Neural cell (in vitro differentiated cells): Measurements from ENCODE around the gene ZNF428. TPM values are rescaled to one million over a fixed set of nuclear protein-coding genes. Genes with fewer than 3 reads are reported as not detected.

Experiments
- H2AFZ ChIP-seq: fragments of 200-600, 300-800 bp; sonication (generic), shearing (Covaris generic); 2 replicates; pipeline ENCODE4 v1.6.0; 2014; ENCODE audit warnings: low read depth, mild to moderate bottlenecking, antibody characterized with exemption, low read length, moderate library complexity
- H3F3A ChIP-seq: fragments of 200-600 bp; shearing (Covaris generic); 2 replicates; pipeline ENCODE4 v1.6.1; 2016; ENCODE audit warnings: mild to moderate bottlenecking, moderate library complexity, mixed read lengths, antibody characterized with exemption, low read length; ENCODE audit not compliant: insufficient read depth, poor library complexity, severe bottlenecking
- H3K27ac ChIP-seq: fragments of 200-600, 300-800 bp; sonication (generic), shearing (Covaris generic); 2 replicates; pipeline ENCODE4 v1.5.1; 2014; ENCODE audit warnings: mild to moderate bottlenecking, low read length, moderate library complexity
- H3K27me3 ChIP-seq: fragments of 300-800, 200-600 bp; sonication (generic), shearing (Covaris generic); 2 replicates; pipeline ENCODE4 v1.6.0; 2014; ENCODE audit warnings: mild to moderate bottlenecking, low read depth, low read length, moderate library complexity; ENCODE audit not compliant: insufficient read depth
- H3K36me3 ChIP-seq: fragments of 300-800, 200-600 bp; sonication (generic), shearing (Covaris generic); 2 replicates; pipeline ENCODE4 v1.5.1; 2014; ENCODE audit warnings: mild to moderate bottlenecking, antibody characterized with exemption, low read length, moderate library complexity; ENCODE audit not compliant: insufficient read depth
- H3K4me2 ChIP-seq: fragments of 300-800, 200-600 bp; sonication (generic), shearing (Covaris generic); 2 replicates; pipeline ENCODE4 v1.6.0; 2014; ENCODE audit warnings: mild to moderate bottlenecking, low read length
- H3K4me3 ChIP-seq: fragments of 300-800, 200-600 bp; sonication (generic), shearing (Covaris generic); 2 replicates; pipeline ENCODE4 v1.5.1; 2014; ENCODE audit warnings: mild to moderate bottlenecking, low read length, moderate library complexity
- H3K79me2 ChIP-seq: fragments of 200-600 bp; shearing (Covaris generic); replicated peaks from 2 replicates; pipeline ENCODE4 v1.6.0; 2014; ENCODE audit warnings: mild to moderate bottlenecking, low read length, moderate library complexity; ENCODE audit not compliant: insufficient read depth
- H3K9ac ChIP-seq: fragments of 300-800, 200-600 bp; sonication (generic), shearing (Covaris generic); 2 replicates; pipeline ENCODE4 v1.6.1; 2016; ENCODE audit warnings: mild to moderate bottlenecking, low read length, mixed read lengths
- H3K9me2 ChIP-seq: fragments of 200-600 bp; shearing (Covaris generic); 2 replicates; pipeline ENCODE4 v1.6.1; 2016; ENCODE audit warnings: mild to moderate bottlenecking, low read length, mixed read lengths; ENCODE audit not compliant: insufficient read depth
- H3K9me3 ChIP-seq: fragments of 200-600, 300-800 bp; sonication (generic), shearing (Covaris generic); 2 replicates; pipeline ENCODE4 v1.6.1; 2016; ENCODE audit warnings: mild to moderate bottlenecking, mixed run types, low read length, moderate library complexity, mixed read lengths
- H4K20me1 ChIP-seq: fragments of 200-600 bp; shearing (Covaris generic); 2 replicates; pipeline ENCODE4 v1.6.1; 2016; ENCODE audit warnings: mild to moderate bottlenecking, mixed run types; ENCODE audit not compliant: insufficient read depth
- CTCF ChIP-seq: fragments of 450-650 bp; IDR thresholded peaks from 2 replicates; pipeline ENCODE4 v1.5.1; 2014; ENCODE audit warnings: antibody characterized with exemption, mild to moderate bottlenecking, moderate library complexity; ENCODE audit not compliant: poor library complexity, severe bottlenecking
- EP300 ChIP-seq: fragments of 450-650 bp; conservative IDR thresholded peaks from 2 replicates; pipeline ENCODE4 v1.6.1; 2014; ENCODE audit warnings: antibody characterized with exemption, mild to moderate bottlenecking, moderate library complexity; ENCODE audit not compliant: poor library complexity, severe bottlenecking
- EZH2 ChIP-seq: fragments of 200-600, 300-800 bp; shearing (Covaris generic), sonication (generic); IDR thresholded peaks from 2 replicates; pipeline ENCODE4 v1.6.1; 2014; ENCODE audit warnings: antibody characterized with exemption, low read length, borderline replicate concordance, mild to moderate bottlenecking; ENCODE audit not compliant: insufficient read depth, poor library complexity, severe bottlenecking
- MXI1 ChIP-seq: fragments of 450-650 bp; conservative IDR thresholded peaks from 2 replicates; pipeline ENCODE4 v1.6.1; 2014; ENCODE audit warnings: antibody characterized with exemption, mild to moderate bottlenecking; ENCODE audit not compliant: poor library complexity, severe bottlenecking
- POLR2AphosphoS5 ChIP-seq: IDR thresholded peaks from 2 replicates; pipeline ENCODE4 v1.6.1; 2012
- RAD21 ChIP-seq: fragments of 450-650 bp; conservative IDR thresholded peaks from 2 replicates; pipeline ENCODE4 v1.6.1; 2014; ENCODE audit warnings: antibody characterized with exemption, mild to moderate bottlenecking, moderate library complexity
- REST ChIP-seq: IDR thresholded peaks from 2 replicates; pipeline ENCODE4 v1.6.1; 2012; ENCODE audit warnings: borderline replicate concordance
- SMC3 ChIP-seq: fragments of 450-650 bp; conservative IDR thresholded peaks from 2 replicates; pipeline ENCODE4 v1.6.1; 2014; ENCODE audit warnings: antibody characterized with exemption, mild to moderate bottlenecking, moderate library complexity; ENCODE audit not compliant: poor library complexity
- TAF1 ChIP-seq: IDR thresholded peaks from 2 replicates; pipeline ENCODE4 v1.6.1; 2012; ENCODE audit warnings: low read depth
- polyA plus RNA-seq: library from polyadenylated mRNA; depleted of rRNA; stranded (reverse); fragments of >200 nt; gene quantifications from 2 replicates; pipeline ENCODE4 v1.2.3, GENCODE V29; 2014

Gene ZNF428
- polyA plus RNA-seq, 1 donor from 2014 or later = 1,008 TPM

GRCh38 chr19:43649514-43649913 is 30.1 kb upstream of the ZNF428 start:
- TF ChIP-seq EP300 (no peak), RAD21 (no peak), MXI1 (no peak), CTCF (no peak), POLR2AphosphoS5 (no peak), REST (no peak)
- Histone ChIP-seq H3K9me3 (no peaks in the 10 kb centered on the region), H3K27ac (no peak overlapping the region), H4K20me1 (no peaks in the 10 kb centered on the region), H3K4me2 (no peak overlapping the region), H3K9ac (no peak overlapping the region), H2AFZ (no peak overlapping the region), H3K9me2 (no peaks in the 10 kb centered on the region), H3K79me2 (no peaks in the 10 kb centered on the region), H3F3A (no peaks in the 10 kb centered on the region), H3K27me3 (no peaks in the 10 kb centered on the region), H3K36me3 (no peaks in the 10 kb centered on the region), H3K4me3 (no peak overlapping the region)

- no peak overlapping the region for H3K27ac ChIP-seq
- H3K27me3 ChIP-seq = no peaks in the 10 kb centered on the region
- no peaks in the 10 kb centered on the region for H3K36me3 ChIP-seq
- no peaks in the 10 kb centered on the region for H3F3A ChIP-seq
- no peak overlapping the region for H3K4me3 ChIP-seq
- H3K79me2 ChIP-seq = no peaks in the 10 kb centered on the region
- no peak overlapping the region for H2AFZ ChIP-seq
- no peaks in the 10 kb centered on the region for H3K9me2 ChIP-seq
- H3K4me2 ChIP-seq = no peak overlapping the region
- no peaks in the 10 kb centered on the region for H3K9me3 ChIP-seq
- TF ChIP-seq EP300 (no peak), EZH2 (no peak), SMC3 (no peak), MXI1 (no peak), POLR2AphosphoS5 (no peak), TAF1 (no peak), REST (no peak), CTCF (no peak), RAD21 (no peak)
- no peak overlapping the region for H3K9ac ChIP-seq
- H4K20me1 ChIP-seq = no peaks in the 10 kb centered on the region
These were observed 29.2 kb upstream of the ZNF428 start for GRCh38 chr19:43648633-43649032.
